Measurements from ENCODE around the gene EPHA4. TPM values are rescaled to one million over a fixed set of nuclear protein-coding genes. Genes with fewer than 3 reads are reported as not detected.

Gene EPHA4
- polyA plus RNA-seq, 1 of the 3 experiments (the other 2 are of a cell fraction), result 0.90 TPM

DNA sequence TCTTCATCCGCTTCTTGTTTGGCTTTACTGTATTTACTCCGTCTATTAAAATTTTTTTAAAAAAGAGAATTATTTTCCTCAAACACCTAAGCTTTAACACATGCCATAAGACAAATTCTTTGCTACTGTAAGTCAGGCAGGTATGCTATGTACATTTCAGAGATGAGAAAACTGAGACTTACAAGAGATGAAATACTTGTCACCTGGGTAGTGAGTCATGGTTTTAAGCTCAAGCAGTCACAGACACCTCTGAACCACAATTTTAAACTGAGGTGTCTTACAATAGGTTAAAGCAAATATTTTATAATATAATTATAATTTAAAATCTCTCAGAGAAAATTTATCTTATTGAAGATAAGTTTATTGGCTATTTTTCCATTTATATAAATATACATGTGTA lies 126.0 kb downstream of the EPHA4 start (continued):
- TF ChIP-seq, protein P1, sequence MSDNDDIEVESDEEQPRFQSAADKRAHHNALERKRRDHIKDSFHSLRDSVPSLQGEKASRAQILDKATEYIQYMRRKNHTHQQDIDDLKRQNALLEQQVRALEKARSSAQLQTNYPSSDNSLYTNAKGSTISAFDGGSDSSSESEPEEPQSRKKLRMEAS (IDR thresholded peaks at IDR 0.05; ENCODE audit: low read depth), result no peak
- no peak for TF ChIP-seq JUND (IDR thresholded peaks at IDR 0.05)
- TF ChIP-seq, protein P2, sequence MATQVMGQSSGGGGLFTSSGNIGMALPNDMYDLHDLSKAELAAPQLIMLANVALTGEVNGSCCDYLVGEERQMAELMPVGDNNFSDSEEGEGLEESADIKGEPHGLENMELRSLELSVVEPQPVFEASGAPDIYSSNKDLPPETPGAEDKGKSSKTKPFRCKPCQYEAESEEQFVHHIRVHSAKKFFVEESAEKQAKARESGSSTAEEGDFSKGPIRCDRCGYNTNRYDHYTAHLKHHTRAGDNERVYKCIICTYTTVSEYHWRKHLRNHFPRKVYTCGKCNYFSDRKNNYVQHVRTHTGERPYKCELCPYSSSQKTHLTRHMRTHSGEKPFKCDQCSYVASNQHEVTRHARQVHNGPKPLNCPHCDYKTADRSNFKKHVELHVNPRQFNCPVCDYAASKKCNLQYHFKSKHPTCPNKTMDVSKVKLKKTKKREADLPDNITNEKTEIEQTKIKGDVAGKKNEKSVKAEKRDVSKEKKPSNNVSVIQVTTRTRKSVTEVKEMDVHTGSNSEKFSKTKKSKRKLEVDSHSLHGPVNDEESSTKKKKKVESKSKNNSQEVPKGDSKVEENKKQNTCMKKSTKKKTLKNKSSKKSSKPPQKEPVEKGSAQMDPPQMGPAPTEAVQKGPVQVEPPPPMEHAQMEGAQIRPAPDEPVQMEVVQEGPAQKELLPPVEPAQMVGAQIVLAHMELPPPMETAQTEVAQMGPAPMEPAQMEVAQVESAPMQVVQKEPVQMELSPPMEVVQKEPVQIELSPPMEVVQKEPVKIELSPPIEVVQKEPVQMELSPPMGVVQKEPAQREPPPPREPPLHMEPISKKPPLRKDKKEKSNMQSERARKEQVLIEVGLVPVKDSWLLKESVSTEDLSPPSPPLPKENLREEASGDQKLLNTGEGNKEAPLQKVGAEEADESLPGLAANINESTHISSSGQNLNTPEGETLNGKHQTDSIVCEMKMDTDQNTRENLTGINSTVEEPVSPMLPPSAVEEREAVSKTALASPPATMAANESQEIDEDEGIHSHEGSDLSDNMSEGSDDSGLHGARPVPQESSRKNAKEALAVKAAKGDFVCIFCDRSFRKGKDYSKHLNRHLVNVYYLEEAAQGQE (IDR thresholded peaks at IDR 0.05; ENCODE audit: low read depth, low read length), result no peak
- no peak for TF ChIP-seq YY1 (IDR thresholded peaks at IDR 0.05; ENCODE audit: low read depth)
- TF ChIP-seq GATA2 (CRISPR knock-in tag; IDR thresholded peaks at IDR 0.05), result no peak
- no peak for TF ChIP-seq RFX5 (IDR thresholded peaks at IDR 0.05; ENCODE audit: low read length)
- no peak for TF ChIP-seq RCOR1 (IDR thresholded peaks at IDR 0.05; ENCODE audit: low read length)
- TF ChIP-seq GABPA (IDR thresholded peaks at IDR 0.05; ENCODE audit: low read depth), result no peak
- TF ChIP-seq SIN3A (IDR thresholded peaks at IDR 0.05; ENCODE audit: borderline replicate concordance, low read depth, low read length), result no peak

DNA sequence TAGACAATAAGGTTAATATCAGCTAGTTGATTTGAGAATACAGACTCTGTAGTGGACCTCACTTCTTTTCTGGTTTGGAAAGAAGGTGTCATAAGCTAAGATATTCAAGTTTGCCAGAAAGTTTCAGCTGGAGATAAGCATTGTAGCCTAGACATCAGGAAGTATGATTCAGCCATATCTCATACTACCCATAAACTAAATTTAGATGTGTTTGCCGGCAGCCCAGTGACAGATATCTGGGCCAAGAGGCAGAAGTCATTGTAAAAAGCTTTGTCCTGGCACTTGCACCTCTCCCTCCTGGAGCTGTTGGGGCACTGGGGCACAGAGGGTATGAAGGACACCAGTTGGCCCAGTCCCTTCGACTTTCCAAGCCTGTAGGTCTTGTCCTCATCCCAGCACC lies 128.0 kb downstream of the EPHA4 start:
- Histone ChIP-seq H2AFZ (ENCODE audit: low read depth) (no peak overlapping the region), H3K9me3 (no peaks in the 10 kb centered on the region), H3K4me3 (ENCODE audit: low read depth in 2 of 2, low read length in 1 of 2) (no peak overlapping the region), H4K20me1 (ENCODE audit: insufficient read depth) (no peaks in the 10 kb centered on the region), H3F3A (replicated peaks; ENCODE audit: insufficient read depth) (peaks cover 5% of the 10 kb centered on the region), H3K79me2 (ENCODE audit: insufficient read depth) (no peaks in the 10 kb centered on the region), H3K4me2 (no peak overlapping the region), H3K9ac (no peak overlapping the region), H3K36me3 (replicated peaks in 1 of 2; ENCODE audit: control insufficient read depth in 1 of 2, insufficient read depth in 2 of 2, low read length in 1 of 2) (no peaks in the 10 kb centered on the region), H3K27ac (ENCODE audit: low read depth in 2 of 2, low read length in 1 of 2) (no peak overlapping the region), H3K9me2 (no peaks in the 10 kb centered on the region), H3K27me3 (ENCODE audit: insufficient read depth) (no peaks in the 10 kb centered on the region), H3K4me1 (ENCODE audit: control insufficient read depth in 1 of 2, insufficient read depth in 2 of 2, low read depth in 1 of 2, low read length in 1 of 2) (no peaks in the 10 kb centered on the region)
- ChIA-PET CTCF (no interaction called here), POLR2A (no interaction called here)
- 6% methylated on average over 2 of the region's 2 CpGs for WGBS (ENCODE audit: low lambda C conversion rate)
- DNase-seq, result no peak
- TF ChIP-seq MEF2A (IDR thresholded peaks at IDR 0.05; ENCODE audit: borderline replicate concordance, low read depth) (peak; percentile 45; the same call in 1 of the 2 replicates), TEAD4 (IDR thresholded peaks at IDR 0.05; ENCODE audit: borderline replicate concordance, insufficient read depth) (no peak)

DNA sequence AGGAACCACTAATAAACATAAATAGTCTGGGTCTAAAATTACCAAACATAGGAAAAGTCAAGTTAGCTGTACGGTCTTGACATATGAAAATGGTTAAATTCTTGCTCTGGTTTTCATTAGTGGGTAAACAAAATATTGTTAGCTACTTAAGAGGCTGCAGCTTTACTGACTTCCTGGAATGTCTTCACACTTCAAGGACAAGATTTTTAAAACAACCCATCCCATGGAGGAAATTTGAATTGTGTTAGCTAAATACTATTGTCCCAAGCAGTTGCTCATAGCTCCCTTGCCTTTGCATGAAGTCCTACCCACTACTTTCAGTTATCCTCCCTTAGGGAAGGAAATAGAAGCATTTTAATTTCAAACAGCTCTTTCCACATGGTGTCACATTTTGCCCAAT lies 128.5 kb downstream of the EPHA4 start:
- Histone ChIP-seq H3F3A (replicated peaks; ENCODE audit: insufficient read depth) (peaks cover 5% of the 10 kb centered on the region), H3K27ac (ENCODE audit: low read depth in 2 of 2, low read length in 1 of 2) (no peak overlapping the region), H3K9ac (no peak overlapping the region), H4K20me1 (ENCODE audit: insufficient read depth) (no peaks in the 10 kb centered on the region), H3K4me3 (ENCODE audit: low read depth in 2 of 2, low read length in 1 of 2) (no peak overlapping the region), H3K9me3 (no peaks in the 10 kb centered on the region), H3K27me3 (ENCODE audit: insufficient read depth) (no peaks in the 10 kb centered on the region), H3K36me3 (replicated peaks in 1 of 2; ENCODE audit: control insufficient read depth in 1 of 2, insufficient read depth in 2 of 2, low read length in 1 of 2) (no peaks in the 10 kb centered on the region), H3K79me2 (ENCODE audit: insufficient read depth) (no peaks in the 10 kb centered on the region), H3K4me2 (no peak overlapping the region), H2AFZ (ENCODE audit: low read depth) (no peak overlapping the region), H3K9me2 (no peaks in the 10 kb centered on the region), H3K4me1 (ENCODE audit: control insufficient read depth in 1 of 2, insufficient read depth in 2 of 2, low read depth in 1 of 2, low read length in 1 of 2) (no peaks in the 10 kb centered on the region)
- WGBS (ENCODE audit: low lambda C conversion rate), result 11% methylated on average over 1 of the region's 1 CpG
- ChIA-PET CTCF (no interaction called here), POLR2A (no interaction called here)
- TF ChIP-seq RFX5 (IDR thresholded peaks at IDR 0.05; ENCODE audit: low read length) (no peak), FOXJ3 (CRISPR knock-in tag; IDR thresholded peaks at IDR 0.05) (no peak), JUND (IDR thresholded peaks at IDR 0.05) (no peak), GABPA (IDR thresholded peaks at IDR 0.05; ENCODE audit: low read depth) (no peak), MEF2A (IDR thresholded peaks at IDR 0.05; ENCODE audit: borderline replicate concordance, low read depth) (no peak), POLR2AphosphoS5 (IDR thresholded peaks at IDR 0.05; ENCODE audit: low read depth, low read length) (no peak), RAD21 (IDR thresholded peaks at IDR 0.05; ENCODE audit: low read length) (no peak)
- TF ChIP-seq, protein P3, sequence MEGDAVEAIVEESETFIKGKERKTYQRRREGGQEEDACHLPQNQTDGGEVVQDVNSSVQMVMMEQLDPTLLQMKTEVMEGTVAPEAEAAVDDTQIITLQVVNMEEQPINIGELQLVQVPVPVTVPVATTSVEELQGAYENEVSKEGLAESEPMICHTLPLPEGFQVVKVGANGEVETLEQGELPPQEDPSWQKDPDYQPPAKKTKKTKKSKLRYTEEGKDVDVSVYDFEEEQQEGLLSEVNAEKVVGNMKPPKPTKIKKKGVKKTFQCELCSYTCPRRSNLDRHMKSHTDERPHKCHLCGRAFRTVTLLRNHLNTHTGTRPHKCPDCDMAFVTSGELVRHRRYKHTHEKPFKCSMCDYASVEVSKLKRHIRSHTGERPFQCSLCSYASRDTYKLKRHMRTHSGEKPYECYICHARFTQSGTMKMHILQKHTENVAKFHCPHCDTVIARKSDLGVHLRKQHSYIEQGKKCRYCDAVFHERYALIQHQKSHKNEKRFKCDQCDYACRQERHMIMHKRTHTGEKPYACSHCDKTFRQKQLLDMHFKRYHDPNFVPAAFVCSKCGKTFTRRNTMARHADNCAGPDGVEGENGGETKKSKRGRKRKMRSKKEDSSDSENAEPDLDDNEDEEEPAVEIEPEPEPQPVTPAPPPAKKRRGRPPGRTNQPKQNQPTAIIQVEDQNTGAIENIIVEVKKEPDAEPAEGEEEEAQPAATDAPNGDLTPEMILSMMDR (IDR thresholded peaks at IDR 0.05), result no peak
- no peak for DNase-seq
